Fibroblast of skin of right quadriceps (primary cell): Measurements from ENCODE around the gene RBM42.
"Not testable (repeated sequence)": the region's sequence is repeated elsewhere in the genome, so short reads cannot be mapped to it uniquely, and the experiment has no call there.

ENCODE experiments used
- DNase-seq: peaks from one replicate; pipeline ENCODE4 v3.0.0-alpha.2; 2013

RBM42 gene

GRCh38 chr19:35622750-35623149 lies 6.1 kb upstream of the RBM42 start:
- no peak for DNase-seq

GRCh38 chr19:35623327-35624010 lies 5.4 kb upstream of the RBM42 start:
- DNase-seq = no peak

GRCh38 chr19:35628264-35628564 lies 622 bp upstream of the RBM42 start:
- no peak for DNase-seq

- no peak for DNase-seq
These were observed 447 bp downstream of the RBM42 start for GRCh38 chr19:35629332-35629633.

- no peak for DNase-seq
These were observed 5.0 kb downstream of the RBM42 start for GRCh38 chr19:35633727-35634440.

GRCh38 chr19:35636651-35637050 lies 7.8 kb downstream of the RBM42 start:
- DNase-seq = no peak

GRCh38 chr19:35637165-35637564 lies 8.3 kb downstream of the RBM42 start:
- no peak for DNase-seq

- no peak for DNase-seq
These were observed 10.4 kb downstream of the RBM42 start for GRCh38 chr19:35639321-35639639.

- DNase-seq = no peak
These were observed 11.0 kb downstream of the RBM42 start for GRCh38 chr19:35639863-35640262.

GRCh38 chr19:35641515-35642151 lies 12.8 kb downstream of the RBM42 start, which contains the start of gene ETV2:
ETV2 (plus strand) TSS chr19:35641745; CDS start chr19:35642461, 716 bp downstream.
- peak; percentile 50 for DNase-seq

- no peak for DNase-seq
These were observed 13.5 kb downstream of the RBM42 start for GRCh38 chr19:35642312-35642711.

GRCh38 chr19:35642798-35643254 lies 14.0 kb downstream of the RBM42 start:
- no peak for DNase-seq

GRCh38 chr19:35643255-35644205 lies 14.7 kb downstream of the RBM42 start:
- DNase-seq = peak; percentile 82

GRCh38 chr19:35644206-35644986 lies 15.6 kb downstream of the RBM42 start:
- DNase-seq = peak; percentile 92

- peak; percentile 60 for DNase-seq
These were observed 16.3 kb downstream of the RBM42 start for GRCh38 chr19:35644987-35645679.

GRCh38 chr19:35645680-35646511 lies 17.1 kb downstream of the RBM42 start:
- DNase-seq = no peak

GRCh38 chr19:35648017-35648961 lies 19.5 kb downstream of the RBM42 start, which contains the start of gene COX6B1:
COX6B1 (plus strand) TSS chr19:35648323; CDS start chr19:35651244, 2,921 bp downstream.
- peak; percentile 96 for DNase-seq

- DNase-seq = no peak
These were observed 21.7 kb downstream of the RBM42 start for GRCh38 chr19:35650581-35650980.

GRCh38 chr19:35654828-35655227 lies 26.0 kb downstream of the RBM42 start:
- not testable (repeated sequence) for DNase-seq
